ENCODE results near the gene HIRA.
A peak's percentile ranks its signal among the peaks of the same experiment; 100 is the strongest.
"Not testable (repeated sequence)": the region's sequence is repeated elsewhere in the genome, so short reads cannot be mapped to it uniquely, and the experiment has no call there.

Gene HIRA

DNA sequence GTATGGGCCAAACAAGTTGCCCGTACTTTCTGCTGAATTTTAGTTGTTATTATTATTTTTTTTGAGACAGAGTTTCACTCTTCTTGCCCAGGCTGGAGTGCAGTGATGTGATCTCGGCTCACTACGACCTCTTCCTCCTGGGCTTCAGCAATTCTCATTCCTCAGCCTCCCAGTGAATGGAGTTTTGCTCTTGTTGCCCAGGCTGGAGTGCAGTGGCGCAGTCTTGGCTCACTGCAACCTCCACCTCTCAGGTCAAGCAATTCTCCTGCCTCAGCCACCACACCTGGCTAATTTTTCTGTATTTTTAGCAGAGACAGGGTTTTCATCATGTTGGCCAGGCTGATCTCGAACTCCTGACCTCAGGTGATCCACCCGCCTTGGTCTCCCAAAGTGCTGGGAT, 125.0 kb downstream of the HIRA start:
- DNase-seq, result not testable (repeated sequence)

DNA sequence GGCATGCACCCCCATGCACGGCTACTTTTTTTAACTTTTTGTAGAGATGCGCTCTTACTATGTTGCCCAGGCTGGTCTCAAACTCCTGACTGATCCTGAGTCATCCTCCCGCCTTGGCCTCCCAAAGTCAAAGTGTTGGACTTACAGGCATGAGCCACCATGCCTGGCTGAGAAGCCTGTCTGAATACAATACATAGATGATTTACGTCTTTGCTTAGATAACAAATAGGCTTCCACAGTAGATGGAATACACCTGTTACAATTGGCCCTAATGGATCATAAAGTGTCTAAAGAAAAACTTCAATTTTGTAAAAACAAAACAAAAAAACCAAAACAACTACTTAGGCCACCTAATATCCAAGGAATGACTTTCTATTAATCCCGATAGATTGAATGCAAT, 127.0 kb downstream of the HIRA start:
- DNase-seq, result no peak

DNA sequence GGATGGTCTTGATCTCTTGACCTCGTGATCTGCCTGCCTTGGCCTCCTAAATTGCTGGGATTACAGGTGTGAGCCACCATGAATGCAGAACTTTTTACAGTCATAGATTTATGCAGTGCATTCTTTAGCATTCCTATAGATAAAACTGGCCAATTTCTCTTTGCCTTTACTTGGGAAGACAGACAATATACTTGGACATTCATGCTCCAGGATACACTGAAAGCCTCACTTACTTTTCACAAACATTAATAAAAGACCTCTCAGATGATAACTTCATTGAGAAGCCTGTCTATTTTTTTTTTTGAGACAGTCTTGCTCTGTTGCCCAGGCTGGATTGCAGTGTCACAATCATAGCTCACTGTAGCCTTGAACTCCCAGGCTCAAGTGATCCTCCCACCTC, 127.7 kb downstream of the HIRA start:
- DNase-seq, result no peak

DNA sequence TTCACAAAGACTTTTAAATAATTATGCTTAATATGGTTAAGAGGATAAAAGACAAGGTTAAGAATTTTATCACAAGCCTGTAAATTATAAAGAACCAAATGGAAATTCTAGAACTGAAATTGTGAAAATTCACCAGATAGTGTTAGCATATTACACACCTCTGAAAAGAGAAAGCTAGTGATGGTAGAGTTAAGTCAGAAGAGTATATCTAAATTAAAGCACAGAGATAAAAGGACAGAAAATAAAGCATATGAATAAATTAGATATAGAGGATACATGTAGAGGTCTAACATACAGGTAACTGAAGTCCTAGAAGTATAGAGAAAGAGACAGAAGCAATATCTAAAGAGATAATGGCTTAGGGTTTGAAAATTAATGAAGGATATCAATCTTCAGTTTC, 135.8 kb downstream of the HIRA start:
- DNase-seq, result no peak

DNA sequence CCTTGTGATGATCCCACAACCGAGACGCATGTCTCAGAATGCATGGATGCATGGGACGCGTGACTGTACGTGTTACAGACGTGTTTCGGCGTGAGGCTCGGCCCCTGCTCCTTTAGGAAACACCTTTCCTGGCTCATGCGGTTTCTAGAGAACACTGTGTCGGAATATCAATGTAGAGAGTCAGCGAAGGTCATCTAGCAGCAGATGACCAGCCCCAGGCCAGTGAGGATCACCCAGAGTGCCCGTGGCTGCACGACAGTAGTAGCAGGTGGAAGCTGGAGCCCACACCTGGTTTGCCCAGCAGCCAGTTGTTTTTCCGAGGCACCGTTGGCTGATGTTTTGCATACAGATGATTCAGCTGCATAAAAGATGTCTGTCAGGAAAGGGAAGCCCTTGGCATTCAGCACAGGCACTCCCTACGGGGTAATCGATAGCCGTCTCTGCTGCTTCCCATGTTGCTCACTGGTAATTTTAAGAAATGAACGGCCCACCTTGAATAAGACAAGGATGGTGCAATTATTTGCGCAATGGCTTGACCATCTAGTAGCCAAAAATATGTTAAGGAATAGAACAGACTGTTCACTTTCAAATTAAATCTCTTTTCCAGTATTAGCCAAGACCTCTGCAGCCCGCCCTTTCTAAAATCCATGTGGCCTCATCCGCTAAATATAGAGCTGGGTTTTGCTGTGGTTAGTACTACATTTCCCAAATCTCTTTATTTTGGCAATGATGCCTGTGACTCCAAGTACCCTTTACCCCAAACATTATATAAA, 138.9 kb downstream of the HIRA start:
- DNase-seq, result no peak

DNA sequence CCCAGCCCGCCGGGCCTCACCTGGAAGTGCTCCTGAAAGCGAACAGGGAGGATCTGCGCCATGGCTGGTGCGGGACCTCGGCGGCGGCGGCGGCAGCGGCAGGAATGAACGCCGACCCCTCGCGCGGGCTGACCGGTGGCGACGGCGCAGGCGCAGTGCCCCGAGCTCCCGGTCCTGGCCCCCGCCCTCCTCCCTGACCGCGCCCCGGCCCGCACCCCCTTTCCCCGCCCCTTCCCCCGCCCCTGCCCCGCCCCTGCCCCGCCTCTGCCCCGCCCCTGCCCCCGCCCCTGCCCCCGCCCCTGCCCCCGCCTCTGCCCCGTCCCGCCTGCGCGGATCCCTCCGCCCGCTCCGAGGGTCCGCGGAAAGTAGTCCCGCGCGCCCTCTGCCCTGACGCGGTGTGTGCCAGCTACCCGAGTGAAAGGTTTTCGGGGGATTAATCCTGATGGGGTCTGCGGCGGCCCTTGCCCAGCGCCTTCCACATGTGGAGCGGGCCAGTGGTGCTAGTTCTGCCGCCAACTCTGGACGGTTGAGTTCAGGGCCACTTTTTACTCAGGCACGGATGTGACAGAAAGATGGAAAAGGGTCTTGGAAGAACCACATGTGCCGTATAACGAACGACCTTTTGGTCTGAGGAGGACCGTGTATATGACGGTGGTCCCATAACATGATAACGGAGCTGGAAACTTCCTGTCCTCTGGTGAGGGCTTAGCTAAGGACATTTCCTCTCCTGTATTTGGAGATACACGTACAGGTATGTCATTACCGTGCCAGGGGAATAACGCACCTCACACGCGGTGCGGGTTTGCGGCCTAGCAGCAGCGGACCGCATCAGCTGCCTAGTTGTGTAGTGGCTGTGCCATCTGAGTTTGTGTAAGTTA, 139.7 kb downstream of the HIRA start, which contains the start of gene CLTCL1:
CLTCL1 (minus strand) TSS at position 140 of the 878 bp plus-strand sequence; CDS start at position 62, 78 bp downstream.
- DNase-seq, result peak; percentile 81

DNA sequence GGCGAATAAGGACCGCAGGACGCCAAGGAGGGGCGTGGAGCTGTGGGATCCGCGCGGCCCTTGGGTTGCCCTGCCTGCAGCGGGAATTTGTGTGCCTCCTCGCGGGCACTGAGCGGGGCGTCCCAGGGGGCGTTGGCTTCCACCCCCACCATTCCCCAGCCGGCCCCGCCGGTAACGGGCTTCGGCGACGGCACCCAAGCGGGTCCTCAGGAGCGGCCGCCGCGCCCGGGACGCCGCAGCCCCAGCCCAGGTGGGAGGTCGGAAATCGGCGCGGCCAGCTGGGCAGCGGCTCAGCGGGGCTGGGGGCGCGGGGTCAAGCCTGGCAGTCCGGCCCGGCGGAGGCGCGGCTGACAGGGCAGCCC, 140.3 kb downstream of the HIRA start:
- no peak for DNase-seq

DNA sequence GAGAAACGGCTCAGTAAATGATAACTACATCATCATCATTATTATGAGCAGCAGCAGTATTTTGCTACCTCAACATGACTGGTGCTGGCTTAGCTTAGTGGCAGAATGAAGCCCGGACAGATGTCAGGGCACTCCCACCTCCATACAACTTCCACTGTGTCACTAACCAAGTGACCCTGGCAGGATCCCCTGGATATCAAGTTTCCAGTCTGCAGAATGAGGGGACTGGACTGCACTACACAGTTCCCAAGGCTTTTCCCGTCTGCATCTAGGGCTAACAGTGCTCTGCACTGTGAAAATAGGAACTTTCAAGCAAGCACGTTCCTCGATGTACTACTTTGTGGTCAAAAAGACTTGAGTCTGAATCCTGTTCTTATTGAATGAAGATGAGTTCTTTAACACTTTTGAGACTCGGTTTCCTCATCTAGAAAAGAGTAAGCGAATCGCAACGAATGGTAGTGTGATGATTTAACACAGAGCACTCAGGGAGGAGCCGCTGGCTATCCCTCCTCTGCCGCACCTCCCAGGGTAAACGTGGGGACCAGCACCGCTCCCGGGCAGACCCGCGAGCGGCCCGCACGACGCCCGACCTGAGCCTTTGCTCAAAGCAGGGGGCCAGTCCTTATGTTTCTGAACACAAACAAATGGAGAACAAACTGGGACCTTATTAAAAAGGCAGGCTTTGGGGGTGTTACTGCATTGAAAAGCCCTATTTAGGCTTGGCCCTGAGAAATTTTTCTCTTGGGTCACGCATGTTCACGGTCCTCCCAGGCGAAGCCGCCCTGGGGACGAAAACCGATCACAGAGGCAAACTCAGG, 140.9 kb downstream of the HIRA start:
- no peak for DNase-seq

DNA sequence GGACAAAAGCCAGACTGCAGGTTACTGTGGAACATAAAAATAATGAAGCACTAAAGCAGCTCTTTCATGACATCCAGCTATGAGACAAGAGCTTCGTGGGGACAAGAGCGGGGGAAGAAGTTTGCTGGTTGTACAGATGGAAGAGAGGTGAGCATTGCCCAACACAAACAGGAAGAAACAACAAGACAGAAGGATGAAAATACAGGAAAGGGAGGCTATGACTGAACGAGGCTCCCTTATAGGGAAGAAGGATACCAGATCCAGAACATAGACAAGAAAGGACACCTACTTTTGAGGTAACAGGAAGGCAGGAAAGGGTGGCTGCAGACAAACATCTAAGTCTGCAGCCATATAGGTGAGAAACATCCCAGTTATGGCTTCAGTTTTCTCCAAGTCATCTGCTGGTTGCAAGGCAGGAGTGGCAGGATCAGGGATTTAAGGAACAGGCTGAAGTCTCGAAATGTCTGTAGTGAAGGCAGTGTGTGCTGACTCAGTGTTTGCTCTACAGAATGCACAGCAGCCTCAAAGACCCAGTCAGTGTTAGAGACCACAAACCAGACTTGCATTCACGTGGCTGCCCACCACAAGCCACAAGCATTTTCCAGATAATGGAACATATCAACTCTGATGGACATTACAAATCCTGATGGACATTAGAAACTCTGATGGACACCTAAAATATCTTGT, 141.9 kb downstream of the HIRA start:
- no peak for DNase-seq

DNA sequence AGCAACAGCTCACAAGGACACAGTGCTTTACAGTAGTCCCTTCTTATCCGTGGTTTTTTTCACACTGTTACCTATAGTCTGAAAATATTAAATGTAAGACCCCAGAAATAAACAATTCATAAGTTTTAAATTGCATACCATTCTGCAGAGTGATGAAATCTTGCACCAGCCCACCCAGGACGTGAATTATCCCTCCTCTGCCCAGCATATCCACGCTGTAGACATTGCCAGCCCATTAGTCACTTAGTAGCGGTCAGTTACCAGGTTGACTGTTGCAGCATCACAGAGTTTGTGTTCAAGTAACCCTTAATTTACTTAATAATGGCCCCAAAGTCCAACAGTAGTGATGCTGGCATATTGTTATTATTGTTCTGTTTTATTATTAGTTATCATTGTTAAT, 143.6 kb downstream of the HIRA start:
- DNase-seq, result no peak

DNA sequence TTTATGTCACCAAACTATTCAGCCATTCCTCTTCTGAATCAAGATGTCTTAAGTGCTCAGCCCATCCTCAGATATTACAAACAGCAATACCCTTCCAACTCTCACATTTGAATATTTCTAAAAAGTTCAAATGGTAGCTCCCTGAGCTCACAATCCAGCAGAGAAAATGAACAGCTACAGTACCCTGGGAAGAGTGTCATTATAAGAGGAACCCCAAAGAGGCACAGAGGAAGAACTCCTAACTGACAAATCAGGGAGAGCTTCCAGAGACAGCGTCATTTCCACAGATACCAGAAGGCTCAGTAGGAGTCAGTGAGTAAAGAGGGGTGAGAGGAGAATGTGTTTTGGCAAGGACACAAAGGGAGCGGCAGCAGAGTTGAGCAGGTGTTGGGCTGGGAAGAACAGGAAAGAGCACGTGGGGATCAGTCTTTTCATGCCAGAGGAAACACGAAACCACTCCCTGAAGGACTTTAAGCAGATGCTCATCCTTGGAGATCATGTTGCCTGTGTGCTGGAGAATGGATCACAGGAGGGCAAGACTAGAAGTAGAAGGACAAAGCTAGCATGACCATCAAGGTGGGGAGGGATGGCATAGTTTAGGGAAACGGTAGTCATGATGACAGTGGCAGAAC, 144.3 kb downstream of the HIRA start:
- no peak for DNase-seq

DNA sequence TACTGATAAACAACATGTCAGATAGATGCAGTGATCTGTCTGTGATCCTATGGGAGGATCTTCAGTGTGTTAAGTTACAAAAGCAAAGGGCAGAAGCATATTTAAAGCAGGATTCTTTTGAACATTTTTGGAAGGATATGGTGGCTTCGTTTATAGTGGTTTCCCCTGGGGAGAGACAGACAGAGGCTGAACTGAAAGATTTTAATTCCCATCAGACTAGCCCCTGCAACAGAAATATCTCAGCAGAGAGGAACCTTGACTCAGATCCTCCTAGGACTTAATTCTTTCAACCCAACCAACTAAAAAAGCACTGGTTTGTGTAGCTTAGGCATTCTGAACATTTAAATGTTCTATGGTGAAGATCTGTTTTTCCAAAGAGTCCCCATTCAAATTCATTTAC, 145.7 kb downstream of the HIRA start:
- no peak for DNase-seq
